Measurements from ENCODE around the gene OARD1. TPM values are rescaled to one million over a fixed set of nuclear protein-coding genes. Genes with fewer than 3 reads are reported as not detected.

The OARD1 gene
- polyA plus RNA-seq, 2 donors: 23.7 to 24.4 TPM

GRCh38 chr6:41093729-41094128 is 21.6 kb upstream of the OARD1 start:
- Histone ChIP-seq H3K27me3 (ENCODE audit: control insufficient read depth in 1 of 2, insufficient read depth in 2 of 2, low read length in 2 of 2) (no peaks in the 10 kb centered on the region), H3K4me1 (ENCODE audit: control insufficient read depth in 2 of 2, insufficient read depth in 2 of 2, low read length in 1 of 2) (no peaks in the 10 kb centered on the region), H3K4me3 (ENCODE audit: low read depth in 1 of 2, low read length in 2 of 2) (no peak overlapping the region), H3K9me3 (ENCODE audit: control insufficient read depth in 2 of 2, insufficient read depth in 1 of 2, low read depth in 1 of 2, low read length in 1 of 2) (no peaks in the 10 kb centered on the region), H3K36me3 (ENCODE audit: control insufficient read depth in 2 of 2, insufficient read depth in 2 of 2, low read length in 1 of 2) (peaks cover 14 to 36% of the 10 kb centered on the region in 2 donors), H3K27ac (ENCODE audit: low read depth in 2 of 2, low read length in 1 of 2) (no peak overlapping the region)
- WGBS, 2 donors: 94 to 95% methylated on average over 6 of the region's 6 CpGs

- Histone ChIP-seq H3K27me3 (ENCODE audit: control insufficient read depth in 1 of 2, insufficient read depth in 2 of 2, low read length in 2 of 2) (no peaks in the 10 kb centered on the region), H3K4me3 (ENCODE audit: low read depth in 1 of 2, low read length in 2 of 2) (no peak overlapping the region), H3K4me1 (ENCODE audit: control insufficient read depth in 2 of 2, insufficient read depth in 2 of 2, low read length in 1 of 2) (no peaks in the 10 kb centered on the region), H3K36me3 (ENCODE audit: control insufficient read depth in 2 of 2, insufficient read depth in 2 of 2, low read length in 1 of 2) (peaks cover 13 to 27% of the 10 kb centered on the region in 2 donors), H3K27ac (ENCODE audit: low read depth in 2 of 2, low read length in 1 of 2) (no peak overlapping the region), H3K9me3 (ENCODE audit: control insufficient read depth in 2 of 2, insufficient read depth in 1 of 2, low read depth in 1 of 2, low read length in 1 of 2) (no peaks in the 10 kb centered on the region)
- WGBS, 2 donors: 93 to 97% methylated on average over 4 of the region's 4 CpGs
Observed at GRCh38 chr6:41092421-41093140, 20.4 kb upstream of the OARD1 start.

GRCh38 chr6:41090841-41091761 is 18.9 kb upstream of the OARD1 start:
- no peaks in the 10 kb centered on the region for H3K27me3 ChIP-seq (ENCODE audit: control insufficient read depth in 1 of 2, insufficient read depth in 2 of 2, low read length in 2 of 2)
- WGBS, 2 donors: 21 to 38% methylated on average over 1 of the region's 1 CpG
- H3K4me3 ChIP-seq (ENCODE audit: low read depth in 1 of 2, low read length in 2 of 2): no peak overlapping the region
- no peaks in the 10 kb centered on the region for H3K4me1 ChIP-seq (ENCODE audit: control insufficient read depth in 2 of 2, insufficient read depth in 2 of 2, low read length in 1 of 2)
- peaks cover 9 to 19% of the 10 kb centered on the region in 2 donors for H3K36me3 ChIP-seq (ENCODE audit: control insufficient read depth in 2 of 2, insufficient read depth in 2 of 2, low read length in 1 of 2)
- no peak overlapping the region for H3K27ac ChIP-seq (ENCODE audit: low read depth in 2 of 2, low read length in 1 of 2)
- H3K9me3 ChIP-seq (ENCODE audit: control insufficient read depth in 2 of 2, insufficient read depth in 1 of 2, low read depth in 1 of 2, low read length in 1 of 2): no peaks in the 10 kb centered on the region

- H3K27ac ChIP-seq (ENCODE audit: low read depth in 2 of 2, low read length in 1 of 2): no peak overlapping the region
- peaks cover 6 to 16% of the 10 kb centered on the region in 2 donors for H3K36me3 ChIP-seq (ENCODE audit: control insufficient read depth in 2 of 2, insufficient read depth in 2 of 2, low read length in 1 of 2)
- no peaks in the 10 kb centered on the region for H3K4me1 ChIP-seq (ENCODE audit: control insufficient read depth in 2 of 2, insufficient read depth in 2 of 2, low read length in 1 of 2)
- no peaks in the 10 kb centered on the region for H3K9me3 ChIP-seq (ENCODE audit: control insufficient read depth in 2 of 2, insufficient read depth in 1 of 2, low read depth in 1 of 2, low read length in 1 of 2)
- H3K4me3 ChIP-seq (ENCODE audit: low read depth in 1 of 2, low read length in 2 of 2): no peak overlapping the region
- H3K27me3 ChIP-seq (ENCODE audit: control insufficient read depth in 1 of 2, insufficient read depth in 2 of 2, low read length in 2 of 2): no peaks in the 10 kb centered on the region
- WGBS, 2 donors: 79 to 85% methylated on average over 4 of the region's 4 CpGs
Observed at GRCh38 chr6:41088451-41088850, 16.3 kb upstream of the OARD1 start.

- Histone ChIP-seq H3K4me1 (ENCODE audit: control insufficient read depth in 2 of 2, insufficient read depth in 2 of 2, low read length in 1 of 2) (no peaks in the 10 kb centered on the region), H3K36me3 (ENCODE audit: control insufficient read depth in 2 of 2, insufficient read depth in 2 of 2, low read length in 1 of 2) (peaks cover 2 to 13% of the 10 kb centered on the region in 2 donors), H3K4me3 (ENCODE audit: low read depth in 1 of 2, low read length in 2 of 2) (no peak overlapping the region), H3K27me3 (ENCODE audit: control insufficient read depth in 1 of 2, insufficient read depth in 2 of 2, low read length in 2 of 2) (no peaks in the 10 kb centered on the region), H3K9me3 (ENCODE audit: control insufficient read depth in 2 of 2, insufficient read depth in 1 of 2, low read depth in 1 of 2, low read length in 1 of 2) (no peaks in the 10 kb centered on the region), H3K27ac (ENCODE audit: low read depth in 2 of 2, low read length in 1 of 2) (no peak overlapping the region)
Observed at GRCh38 chr6:41085182-41085581, 13.0 kb upstream of the OARD1 start.

DNA sequence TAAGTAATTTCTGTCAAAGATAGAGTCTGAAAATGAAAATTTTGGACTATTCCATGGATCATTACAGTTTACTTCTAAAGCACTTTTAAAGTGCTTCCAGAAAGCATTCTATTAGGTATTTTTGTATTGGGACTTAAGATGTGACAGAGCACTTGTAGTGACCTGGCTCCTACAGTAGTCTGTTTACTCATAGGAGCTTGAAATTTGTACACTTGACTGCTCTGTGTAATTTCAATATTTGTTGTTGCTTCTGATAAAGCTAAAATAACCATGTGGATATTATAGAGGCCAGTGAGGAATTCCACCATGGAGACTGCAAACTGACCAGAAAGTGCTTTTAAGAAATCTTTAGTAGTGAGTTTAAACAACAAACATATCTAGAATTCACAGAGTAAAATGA is 10.9 kb upstream of the OARD1 start:
- Histone ChIP-seq H3K27ac (ENCODE audit: low read depth in 2 of 2, low read length in 1 of 2) (no peak overlapping the region), H3K36me3 (ENCODE audit: control insufficient read depth in 2 of 2, insufficient read depth in 2 of 2, low read length in 1 of 2) (peaks cover 2 to 10% of the 10 kb centered on the region in 2 donors), H3K4me3 (ENCODE audit: low read depth in 1 of 2, low read length in 2 of 2) (no peak overlapping the region), H3K9me3 (ENCODE audit: control insufficient read depth in 2 of 2, insufficient read depth in 1 of 2, low read depth in 1 of 2, low read length in 1 of 2) (no peaks in the 10 kb centered on the region), H3K4me1 (ENCODE audit: control insufficient read depth in 2 of 2, insufficient read depth in 2 of 2, low read length in 1 of 2) (no peaks in the 10 kb centered on the region), H3K27me3 (ENCODE audit: control insufficient read depth in 1 of 2, insufficient read depth in 2 of 2, low read length in 2 of 2) (no peaks in the 10 kb centered on the region)

DNA sequence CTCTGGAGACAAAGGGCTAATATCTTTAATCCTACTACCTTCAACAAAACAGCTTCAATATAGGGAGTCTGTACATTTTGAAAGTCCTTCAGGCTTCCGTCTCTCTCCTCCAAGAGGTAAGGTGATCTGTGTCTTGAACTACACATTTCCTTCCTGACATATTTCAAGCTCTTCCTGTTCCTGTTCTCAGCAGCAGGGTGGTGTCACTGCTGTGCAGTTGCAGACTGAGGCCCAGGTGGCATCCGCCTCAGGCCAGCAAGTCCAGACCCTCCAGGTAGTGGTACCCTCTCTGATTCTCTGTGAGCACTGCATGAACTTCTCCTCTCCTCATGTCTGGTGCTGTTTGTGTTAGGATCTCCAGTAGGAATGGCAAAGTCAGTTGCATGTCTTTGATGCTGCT is 8.5 kb upstream of the OARD1 start:
- Histone ChIP-seq H3K9me3 (ENCODE audit: control insufficient read depth in 2 of 2, insufficient read depth in 1 of 2, low read depth in 1 of 2, low read length in 1 of 2) (no peaks in the 10 kb centered on the region), H3K27me3 (ENCODE audit: control insufficient read depth in 1 of 2, insufficient read depth in 2 of 2, low read length in 2 of 2) (no peaks in the 10 kb centered on the region), H3K36me3 (ENCODE audit: control insufficient read depth in 2 of 2, insufficient read depth in 2 of 2, low read length in 1 of 2) (peaks cover 2 to 10% of the 10 kb centered on the region in 2 donors), H3K4me3 (ENCODE audit: low read depth in 1 of 2, low read length in 2 of 2) (no peak overlapping the region), H3K4me1 (ENCODE audit: control insufficient read depth in 2 of 2, insufficient read depth in 2 of 2, low read length in 1 of 2) (no peaks in the 10 kb centered on the region), H3K27ac (ENCODE audit: low read depth in 2 of 2, low read length in 1 of 2) (no peak overlapping the region)
- WGBS, 2 donors: 81 to 90% methylated on average over 2 of the region's 2 CpGs

- 95 to 96% methylated on average over 1 of the region's 1 CpG for WGBS, 2 donors
- Histone ChIP-seq H3K9me3 (ENCODE audit: control insufficient read depth in 2 of 2, insufficient read depth in 1 of 2, low read depth in 1 of 2, low read length in 1 of 2) (no peaks in the 10 kb centered on the region), H3K27ac (ENCODE audit: low read depth in 2 of 2, low read length in 1 of 2) (no peak overlapping the region), H3K4me3 (ENCODE audit: low read depth in 1 of 2, low read length in 2 of 2) (no peak overlapping the region), H3K36me3 (ENCODE audit: control insufficient read depth in 2 of 2, insufficient read depth in 2 of 2, low read length in 1 of 2) (peaks cover 0 to 8% of the 10 kb centered on the region in 2 donors), H3K27me3 (ENCODE audit: control insufficient read depth in 1 of 2, insufficient read depth in 2 of 2, low read length in 2 of 2) (no peaks in the 10 kb centered on the region), H3K4me1 (ENCODE audit: control insufficient read depth in 2 of 2, insufficient read depth in 2 of 2, low read length in 1 of 2) (no peaks in the 10 kb centered on the region)
Observed at GRCh38 chr6:41079080-41079479, 6.9 kb upstream of the OARD1 start.

GRCh38 chr6:41078101-41078500 is 5.9 kb upstream of the OARD1 start:
- Histone ChIP-seq H3K9me3 (ENCODE audit: control insufficient read depth in 2 of 2, insufficient read depth in 1 of 2, low read depth in 1 of 2, low read length in 1 of 2) (no peaks in the 10 kb centered on the region), H3K36me3 (ENCODE audit: control insufficient read depth in 2 of 2, insufficient read depth in 2 of 2, low read length in 1 of 2) (peaks cover 0 to 6% of the 10 kb centered on the region in 2 donors), H3K27me3 (ENCODE audit: control insufficient read depth in 1 of 2, insufficient read depth in 2 of 2, low read length in 2 of 2) (no peaks in the 10 kb centered on the region), H3K4me1 (ENCODE audit: control insufficient read depth in 2 of 2, insufficient read depth in 2 of 2, low read length in 1 of 2) (no peaks in the 10 kb centered on the region), H3K27ac (ENCODE audit: low read depth in 2 of 2, low read length in 1 of 2) (no peak overlapping the region), H3K4me3 (ENCODE audit: low read depth in 1 of 2, low read length in 2 of 2) (no peak overlapping the region)
- WGBS, 2 donors: 86 to 92% methylated on average over 3 of the region's 3 CpGs

All from esophagus (tissue), 2 donors.